HFFc6 (cell line): ENCODE measurements around the gene OSBPL10. TPM values are rescaled to one million over a fixed set of nuclear protein-coding genes. Genes with fewer than 3 reads are reported as not detected.

ENCODE experiments used
- DNase-seq: peaks from one replicate; pipeline ENCODE4 v3.0.0-alpha.2; 2018
- H3K27ac Mint-ChIP-seq: 2 replicates; pipeline ENCODE4 v1.8.0; 2020; ENCODE audit warnings: mild to moderate bottlenecking, mixed read lengths
- H3K27me3 Mint-ChIP-seq: 2 replicates; pipeline ENCODE4 v1.8.0; 2021; ENCODE audit warnings: mild to moderate bottlenecking, moderate library complexity, mixed read lengths; ENCODE audit not compliant: insufficient read depth
- H3K36me3 Mint-ChIP-seq: 2 replicates; pipeline ENCODE4 v1.8.0; 2021; ENCODE audit warnings: low read depth, mixed read lengths
- H3K4me1 Mint-ChIP-seq: 2 replicates; pipeline ENCODE4 v1.8.0; 2020; ENCODE audit warnings: low read depth, mixed read lengths
- H3K4me3 Mint-ChIP-seq: 2 replicates; pipeline ENCODE4 v1.8.0; 2020; ENCODE audit warnings: mild to moderate bottlenecking, moderate library complexity, mixed read lengths
- H3K9me3 Mint-ChIP-seq: 2 replicates; pipeline ENCODE4 v1.8.0; 2020; ENCODE audit warnings: mild to moderate bottlenecking, mixed read lengths
- CTCF ChIP-seq: fragments of 200-600 bp; sonication (generic); IDR thresholded peaks from 2 replicates; pipeline ENCODE4 v1.5.0; 2021; ENCODE audit warnings: antibody characterized with exemption, mild to moderate bottlenecking
- total RNA-seq, 6 experiments: library from RNA; stranded (reverse); fragmentation: NEBNext Ultra II Directional; extraction: Animal tissue kit (Norgen Biotek cat#: 25700); gene quantifications; 2 replicates in 1 of 6; 3 replicates in 5 of 6; pipeline ENCODE4 v1.2.3, GENCODE V29; 2021

The OSBPL10 gene
- total RNA-seq, 6 experiments from 2014 or later: 7.3 to 8.9 (median 8.6) TPM

- no peak overlapping the region for H3K4me3 Mint-ChIP-seq
- no peaks in the 10 kb centered on the region for H3K36me3 Mint-ChIP-seq
- no peak overlapping the region for H3K27ac Mint-ChIP-seq
- no peaks in the 10 kb centered on the region for H3K9me3 Mint-ChIP-seq
- H3K27me3 Mint-ChIP-seq: peaks cover 1% of the 10 kb centered on the region; the same call in 1 of the 2 replicates
- DNase-seq: no peak
- no peaks in the 10 kb centered on the region for H3K4me1 Mint-ChIP-seq
- no peak for TF ChIP-seq CTCF
Measured at GRCh38 chr3:31735667-31736066, 245.4 kb downstream of the OSBPL10 start.

GRCh38 chr3:31733234-31733667 is 247.8 kb downstream of the OSBPL10 start:
- Mint-ChIP-seq H3K36me3 (no peaks in the 10 kb centered on the region), H3K27me3 (peaks cover 1% of the 10 kb centered on the region; the same call in 1 of the 2 replicates), H3K9me3 (no peaks in the 10 kb centered on the region), H3K27ac (no peak overlapping the region), H3K4me1 (no peaks in the 10 kb centered on the region), H3K4me3 (no peak overlapping the region)
- no peak for DNase-seq
- TF ChIP-seq CTCF: no peak

GRCh38 chr3:31732548-31732947 is 248.5 kb downstream of the OSBPL10 start:
- H3K36me3 Mint-ChIP-seq: no peaks in the 10 kb centered on the region
- no peak overlapping the region for H3K27ac Mint-ChIP-seq
- no peak overlapping the region for H3K4me3 Mint-ChIP-seq
- TF ChIP-seq CTCF: no peak
- H3K9me3 Mint-ChIP-seq: no peaks in the 10 kb centered on the region
- no peak for DNase-seq
- H3K27me3 Mint-ChIP-seq: peaks cover 1% of the 10 kb centered on the region; the same call in 1 of the 2 replicates
- H3K4me1 Mint-ChIP-seq: no peaks in the 10 kb centered on the region

- no peak for DNase-seq
- no peak overlapping the region for H3K4me3 Mint-ChIP-seq
- H3K27ac Mint-ChIP-seq: no peak overlapping the region
- no peaks in the 10 kb centered on the region for H3K4me1 Mint-ChIP-seq
- no peaks in the 10 kb centered on the region for H3K9me3 Mint-ChIP-seq
- no peak for TF ChIP-seq CTCF
- H3K36me3 Mint-ChIP-seq: no peaks in the 10 kb centered on the region
- no peaks in the 10 kb centered on the region; the same call in 1 of the 2 replicates for H3K27me3 Mint-ChIP-seq
Measured at GRCh38 chr3:31729573-31729972, 251.5 kb downstream of the OSBPL10 start.

- Mint-ChIP-seq H3K4me3 (no peak overlapping the region), H3K9me3 (no peaks in the 10 kb centered on the region), H3K27me3 (no peaks in the 10 kb centered on the region; the same call in 1 of the 2 replicates), H3K27ac (no peak overlapping the region), H3K4me1 (no peaks in the 10 kb centered on the region), H3K36me3 (no peaks in the 10 kb centered on the region)
- no peak for TF ChIP-seq CTCF
- no peak for DNase-seq
Measured at GRCh38 chr3:31729082-31729481, 252.0 kb downstream of the OSBPL10 start.

- Mint-ChIP-seq H3K4me3 (no peak overlapping the region), H3K9me3 (no peaks in the 10 kb centered on the region), H3K27me3 (no peaks in the 10 kb centered on the region; the same call in 1 of the 2 replicates), H3K4me1 (no peaks in the 10 kb centered on the region), H3K27ac (no peak overlapping the region), H3K36me3 (no peaks in the 10 kb centered on the region)
- DNase-seq: no peak
- TF ChIP-seq CTCF: no peak
Measured at GRCh38 chr3:31728403-31728802, 252.7 kb downstream of the OSBPL10 start.
